Natural killer cell (primary cell): ENCODE data around the gene PRKG1. TPM values are rescaled to one million over a fixed set of nuclear protein-coding genes. Genes with fewer than 3 reads are reported as not detected.
"Not testable (repeated sequence)": the region's sequence is repeated elsewhere in the genome, so short reads cannot be mapped to it uniquely, and the experiment has no call there.

Experiments used
- ATAC-seq, 3 donors: fragments of 150-1000 bp in 2 of 3; fragments of 200-7000 bp in 1 of 3; cut with Tn5 transposase; 1 replicate in 1 of 3; 2 replicates in 2 of 3; pipeline ENCODE4 v1.10.0; 2021; ENCODE audit warnings: mild to moderate bottlenecking in 2 of 3, moderate library complexity in 2 of 3
- DNase-seq, 2 donors: peaks; one replicate each; pipeline versions ENCODE4 v3.0.0 to v3.0.0-alpha.2; 2013 to 2021; ENCODE audit warnings: mixed read lengths in 1 of 2
- H3K27ac ChIP-seq: one replicate; pipeline ENCODE4 v1.5.1; 2013; ENCODE audit warnings: mild to moderate bottlenecking, low read length
- H3K27me3 ChIP-seq: one replicate; pipeline ENCODE4 v1.6.1; 2013; ENCODE audit warnings: low read length; ENCODE audit not compliant: control insufficient read depth, insufficient read depth
- H3K36me3 ChIP-seq: one replicate; pipeline ENCODE4 v1.6.1; 2013; ENCODE audit warnings: low read length; ENCODE audit not compliant: control insufficient read depth, insufficient read depth
- H3K4me1 ChIP-seq: one replicate; pipeline ENCODE4 v1.6.1; 2013; ENCODE audit warnings: low read length; ENCODE audit not compliant: control insufficient read depth, insufficient read depth
- H3K4me3 ChIP-seq: one replicate; pipeline ENCODE4 v1.5.1; 2013; ENCODE audit warnings: low read length
- H3K9me3 ChIP-seq: one replicate; pipeline ENCODE4 v1.6.1; 2013; ENCODE audit warnings: low read length; ENCODE audit not compliant: control insufficient read depth, insufficient read depth
- H3K27ac Mint-ChIP-seq, 2 donors: one replicate each; pipeline ENCODE4 v1.8.0; 2022; ENCODE audit warnings: mild to moderate bottlenecking in 2 of 2, mixed read lengths in 2 of 2, moderate library complexity in 1 of 2
- H3K27me3 Mint-ChIP-seq, 2 donors: one replicate each; pipeline ENCODE4 v1.8.0; 2022; ENCODE audit warnings: low read depth in 2 of 2, mixed read lengths in 2 of 2
- H3K36me3 Mint-ChIP-seq: one replicate; pipeline ENCODE4 v1.8.0; 2022; ENCODE audit warnings: mixed read lengths
- H3K4me1 Mint-ChIP-seq, 2 donors: one replicate each; pipeline ENCODE4 v1.8.0; 2022; ENCODE audit warnings: mixed read lengths in 2 of 2
- H3K4me3 Mint-ChIP-seq: one replicate; pipeline ENCODE4 v1.8.0; 2022; ENCODE audit warnings: mild to moderate bottlenecking, moderate library complexity, mixed read lengths
- H3K9me3 Mint-ChIP-seq, 2 donors: one replicate each; pipeline ENCODE4 v1.8.0; 2022; ENCODE audit warnings: mixed read lengths in 2 of 2
- CTCF ChIP-seq: fragments of 200-600 bp; IDR thresholded peaks from one replicate; pipeline ENCODE4 v1.8.0; 2022; ENCODE audit warnings: antibody characterized with exemption
- WGBS: methylation state at CpG from one replicate; pipeline ENCODE4 v1.1.7; 2013; ENCODE audit warnings: missing lambda C conversion rate; ENCODE audit not compliant: insufficient coverage; 5-methylcytosine and 5-hydroxymethylcytosine counted together
- intact Hi-C: fragments of 100-400 bp; cut with micrococcal nuclease; formaldehyde crosslinking; loops from one replicate; pipeline ENCODE4 v1.14.2; 2022
- total RNA-seq, 4 donors: library from RNA; stranded (reverse); fragments of 120-200 nt in 1 of 4; gene quantifications; one replicate each; pipeline versions ENCODE4 v1.2.3 to v1.2.4, GENCODE V29; 2013 to 2022

PRKG1 gene
- total RNA-seq, 3 donors from 2014 or later (not counting 1 experiment from before 2014, with no cell fraction given) = 0.23 to 0.41 (median 0.35) TPM

GRCh38 chr10:51758366-51758765 lies 684.1 kb downstream of the PRKG1 start:
- Mint-ChIP-seq H3K27me3 (no peaks in the 10 kb centered on the region), H3K4me1 (no peaks in the 10 kb centered on the region), H3K27ac (no peak overlapping the region), H3K36me3 (no peaks in the 10 kb centered on the region), H3K4me3 (no peak overlapping the region), H3K9me3 (no peaks in the 10 kb centered on the region)
- 93% methylated on average over 3 of the region's 3 CpGs for WGBS
- intact Hi-C loops = no loop called here
- no peak overlapping the region for H3K4me3 ChIP-seq
- H3K27ac ChIP-seq = no peak overlapping the region
- H3K36me3 ChIP-seq = no peaks in the 10 kb centered on the region
- H3K4me1 ChIP-seq = no peaks in the 10 kb centered on the region
- no peak for DNase-seq
- ATAC-seq = no peak
- TF ChIP-seq CTCF = no peak
- H3K9me3 ChIP-seq = no peaks in the 10 kb centered on the region
- no peaks in the 10 kb centered on the region for H3K27me3 ChIP-seq

- intact Hi-C loops, H3K4me1 ChIP-seq, DNase-seq, ATAC-seq, H3K27me3 ChIP-seq, H3K36me3 ChIP-seq, H3K4me3 ChIP-seq, H3K9me3 Mint-ChIP-seq, H3K27ac ChIP-seq, H3K4me3 Mint-ChIP-seq, H3K4me1 Mint-ChIP-seq, H3K36me3 Mint-ChIP-seq, H3K9me3 ChIP-seq, H3K27ac Mint-ChIP-seq, H3K27me3 Mint-ChIP-seq: not testable (repeated sequence)
- no CpG with 5 or more reads among the region's 1 CpG for WGBS
Observed at GRCh38 chr10:51758838-51759237, 684.6 kb downstream of the PRKG1 start.

- no peak overlapping the region for H3K4me3 Mint-ChIP-seq
- H3K27me3 ChIP-seq = no peaks in the 10 kb centered on the region
- no peaks in the 10 kb centered on the region for H3K36me3 Mint-ChIP-seq
- intact Hi-C loops = no loop called here
- WGBS = 42% methylated on average over 1 of the region's 4 CpGs
- no peaks in the 10 kb centered on the region for H3K9me3 Mint-ChIP-seq
- DNase-seq = no peak
- H3K4me1 ChIP-seq = no peaks in the 10 kb centered on the region
- no peaks in the 10 kb centered on the region for H3K9me3 ChIP-seq
- H3K27me3 Mint-ChIP-seq = no peaks in the 10 kb centered on the region
- no peak for ATAC-seq
- H3K4me3 ChIP-seq = no peak overlapping the region
- H3K27ac ChIP-seq = no peak overlapping the region
- no peaks in the 10 kb centered on the region for H3K4me1 Mint-ChIP-seq
- H3K36me3 ChIP-seq = no peaks in the 10 kb centered on the region
- TF ChIP-seq CTCF = no peak
- H3K27ac Mint-ChIP-seq = no peak overlapping the region
Observed at GRCh38 chr10:51759896-51760534, 685.7 kb downstream of the PRKG1 start.

GRCh38 chr10:51760864-51761640 lies 686.8 kb downstream of the PRKG1 start:
- Mint-ChIP-seq H3K4me3 (no peak overlapping the region), H3K27ac (no peak overlapping the region), H3K36me3 (no peaks in the 10 kb centered on the region), H3K27me3 (no peaks in the 10 kb centered on the region), H3K4me1 (no peaks in the 10 kb centered on the region), H3K9me3 (no peaks in the 10 kb centered on the region)
- no peak overlapping the region for H3K27ac ChIP-seq
- DNase-seq (no peak), ATAC-seq (no peak)
- no peak overlapping the region for H3K4me3 ChIP-seq
- 99% methylated on average over 4 of the region's 4 CpGs for WGBS
- H3K4me1 ChIP-seq = no peaks in the 10 kb centered on the region
- no peaks in the 10 kb centered on the region for H3K9me3 ChIP-seq
- intact Hi-C loops = no loop called here
- H3K36me3 ChIP-seq = no peaks in the 10 kb centered on the region
- TF ChIP-seq CTCF = no peak
- no peaks in the 10 kb centered on the region for H3K27me3 ChIP-seq
